H1 (cell line): Measurements from ENCODE around the gene LAMC1. TPM values are rescaled to one million over a fixed set of nuclear protein-coding genes. Genes with fewer than 3 reads are reported as not detected.

Experiments used
- CBX5 ChIP-seq: fragments of 300-800, 300-1000 bp; sonication (generic); IDR thresholded peaks from 2 replicates; pipeline ENCODE4 v1.7.1; 2016; ENCODE audit warnings: antibody characterized with exemption, low read length, low read depth
- CTBP2 ChIP-seq: IDR thresholded peaks from 2 replicates; pipeline ENCODE4 v1.7.0; 2011; ENCODE audit warnings: borderline replicate concordance, mild to moderate bottlenecking, moderate library complexity, mixed read lengths, low read length; ENCODE audit not compliant: insufficient read depth, insufficient read length
- KDM4A ChIP-seq: IDR thresholded peaks from one replicate; pipeline ENCODE4 v1.7.1; 2012; ENCODE audit warnings: low read depth, mild to moderate bottlenecking, moderate library complexity, low read length, inconsistent platforms; ENCODE audit not compliant: severe bottlenecking
- NANOG ChIP-seq: IDR thresholded peaks from 2 replicates; pipeline ENCODE4 v1.6.1; 2011; ENCODE audit warnings: low read length, low read depth, mild to moderate bottlenecking, inconsistent platforms; ENCODE audit not compliant: insufficient read depth, poor library complexity, severe bottlenecking
- TAF1 ChIP-seq: IDR thresholded peaks from 2 replicates; pipeline ENCODE4 v1.6.1; 2011; ENCODE audit warnings: mild to moderate bottlenecking, low read depth, low read length
- YY1 ChIP-seq: IDR thresholded peaks from 2 replicates; pipeline ENCODE4 v1.6.1; 2011; ENCODE audit warnings: low read depth, mild to moderate bottlenecking, low read length
- polyA plus RNA-seq, 7 experiments: library from polyadenylated mRNA; depleted of rRNA in 3 of 7; stranded (reverse) in 5 of 7; unstranded in 2 of 7; fragments of >200 nt in 5 of 7; fragments of 200-250 nt in 2 of 7; gene quantifications; 1 replicate in 5 of 7; 2 replicates in 1 of 7; 4 replicates in 1 of 7; pipeline versions ENCODE4 v1.2.1 to v1.2.3, GENCODE V29; 2011 to 2013; ENCODE audit warnings: missing spikeins in 2 of 7, mixed read lengths in 2 of 7
- total RNA-seq: library from RNA; stranded (reverse); fragmentation: NEBNext Ultra II Directional; extraction: Animal tissue kit (Norgen Biotek cat#: 25700); gene quantifications from 2 replicates; pipeline ENCODE4 v1.2.1, GENCODE V29; 2021
- TF ChIP-seq, protein P1 (sequence below): fragments of 300-600 bp; sonication (generic); IDR thresholded peaks from 2 replicates; pipeline ENCODE4 v1.7.1; 2012; ENCODE audit warnings: low read length, moderate library complexity, mild to moderate bottlenecking, inconsistent platforms; ENCODE audit not compliant: insufficient replicate concordance
- TF ChIP-seq, protein P2 (sequence below), 3 experiments: IDR thresholded peaks; 1 replicate in 2 of 3; 2 replicates in 1 of 3; pipeline versions ENCODE4 v1.5.1 to v1.6.1; 2011; ENCODE audit warnings: low read length in 3 of 3, mild to moderate bottlenecking in 3 of 3, inconsistent platforms in 2 of 3, low read depth in 1 of 3, moderate library complexity in 1 of 3; ENCODE audit not compliant: insufficient read depth in 1 of 3; ENCODE audit errors: control extremely low read depth in 1 of 3

The LAMC1 gene
- total and polyA plus RNA-seq, 2 of the 8 experiments (the other 6 are each of a cell fraction or from before 2014, with no cell fraction given), result 47.6 to 90.3 TPM

DNA sequence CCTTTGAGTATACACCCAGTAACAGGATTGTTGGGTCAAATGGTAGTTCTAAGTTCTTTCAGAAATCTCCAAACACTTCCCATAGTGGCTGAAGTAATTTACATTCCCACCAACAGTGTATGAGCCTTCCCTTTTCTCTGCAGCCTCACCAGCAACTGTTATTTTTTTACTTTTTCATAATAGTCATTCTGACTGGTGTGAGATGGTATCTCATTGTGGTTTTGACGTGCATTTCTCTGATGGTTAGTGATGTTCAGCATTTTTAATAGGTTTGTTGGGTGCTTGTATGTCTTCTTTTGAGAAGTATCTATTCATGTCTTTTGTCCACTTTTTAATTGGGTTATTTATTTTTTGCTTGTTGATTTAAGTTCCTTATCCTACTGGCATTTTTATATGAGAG is 26.4 kb upstream of the LAMC1 start (continued):
- TF ChIP-seq, protein P1, sequence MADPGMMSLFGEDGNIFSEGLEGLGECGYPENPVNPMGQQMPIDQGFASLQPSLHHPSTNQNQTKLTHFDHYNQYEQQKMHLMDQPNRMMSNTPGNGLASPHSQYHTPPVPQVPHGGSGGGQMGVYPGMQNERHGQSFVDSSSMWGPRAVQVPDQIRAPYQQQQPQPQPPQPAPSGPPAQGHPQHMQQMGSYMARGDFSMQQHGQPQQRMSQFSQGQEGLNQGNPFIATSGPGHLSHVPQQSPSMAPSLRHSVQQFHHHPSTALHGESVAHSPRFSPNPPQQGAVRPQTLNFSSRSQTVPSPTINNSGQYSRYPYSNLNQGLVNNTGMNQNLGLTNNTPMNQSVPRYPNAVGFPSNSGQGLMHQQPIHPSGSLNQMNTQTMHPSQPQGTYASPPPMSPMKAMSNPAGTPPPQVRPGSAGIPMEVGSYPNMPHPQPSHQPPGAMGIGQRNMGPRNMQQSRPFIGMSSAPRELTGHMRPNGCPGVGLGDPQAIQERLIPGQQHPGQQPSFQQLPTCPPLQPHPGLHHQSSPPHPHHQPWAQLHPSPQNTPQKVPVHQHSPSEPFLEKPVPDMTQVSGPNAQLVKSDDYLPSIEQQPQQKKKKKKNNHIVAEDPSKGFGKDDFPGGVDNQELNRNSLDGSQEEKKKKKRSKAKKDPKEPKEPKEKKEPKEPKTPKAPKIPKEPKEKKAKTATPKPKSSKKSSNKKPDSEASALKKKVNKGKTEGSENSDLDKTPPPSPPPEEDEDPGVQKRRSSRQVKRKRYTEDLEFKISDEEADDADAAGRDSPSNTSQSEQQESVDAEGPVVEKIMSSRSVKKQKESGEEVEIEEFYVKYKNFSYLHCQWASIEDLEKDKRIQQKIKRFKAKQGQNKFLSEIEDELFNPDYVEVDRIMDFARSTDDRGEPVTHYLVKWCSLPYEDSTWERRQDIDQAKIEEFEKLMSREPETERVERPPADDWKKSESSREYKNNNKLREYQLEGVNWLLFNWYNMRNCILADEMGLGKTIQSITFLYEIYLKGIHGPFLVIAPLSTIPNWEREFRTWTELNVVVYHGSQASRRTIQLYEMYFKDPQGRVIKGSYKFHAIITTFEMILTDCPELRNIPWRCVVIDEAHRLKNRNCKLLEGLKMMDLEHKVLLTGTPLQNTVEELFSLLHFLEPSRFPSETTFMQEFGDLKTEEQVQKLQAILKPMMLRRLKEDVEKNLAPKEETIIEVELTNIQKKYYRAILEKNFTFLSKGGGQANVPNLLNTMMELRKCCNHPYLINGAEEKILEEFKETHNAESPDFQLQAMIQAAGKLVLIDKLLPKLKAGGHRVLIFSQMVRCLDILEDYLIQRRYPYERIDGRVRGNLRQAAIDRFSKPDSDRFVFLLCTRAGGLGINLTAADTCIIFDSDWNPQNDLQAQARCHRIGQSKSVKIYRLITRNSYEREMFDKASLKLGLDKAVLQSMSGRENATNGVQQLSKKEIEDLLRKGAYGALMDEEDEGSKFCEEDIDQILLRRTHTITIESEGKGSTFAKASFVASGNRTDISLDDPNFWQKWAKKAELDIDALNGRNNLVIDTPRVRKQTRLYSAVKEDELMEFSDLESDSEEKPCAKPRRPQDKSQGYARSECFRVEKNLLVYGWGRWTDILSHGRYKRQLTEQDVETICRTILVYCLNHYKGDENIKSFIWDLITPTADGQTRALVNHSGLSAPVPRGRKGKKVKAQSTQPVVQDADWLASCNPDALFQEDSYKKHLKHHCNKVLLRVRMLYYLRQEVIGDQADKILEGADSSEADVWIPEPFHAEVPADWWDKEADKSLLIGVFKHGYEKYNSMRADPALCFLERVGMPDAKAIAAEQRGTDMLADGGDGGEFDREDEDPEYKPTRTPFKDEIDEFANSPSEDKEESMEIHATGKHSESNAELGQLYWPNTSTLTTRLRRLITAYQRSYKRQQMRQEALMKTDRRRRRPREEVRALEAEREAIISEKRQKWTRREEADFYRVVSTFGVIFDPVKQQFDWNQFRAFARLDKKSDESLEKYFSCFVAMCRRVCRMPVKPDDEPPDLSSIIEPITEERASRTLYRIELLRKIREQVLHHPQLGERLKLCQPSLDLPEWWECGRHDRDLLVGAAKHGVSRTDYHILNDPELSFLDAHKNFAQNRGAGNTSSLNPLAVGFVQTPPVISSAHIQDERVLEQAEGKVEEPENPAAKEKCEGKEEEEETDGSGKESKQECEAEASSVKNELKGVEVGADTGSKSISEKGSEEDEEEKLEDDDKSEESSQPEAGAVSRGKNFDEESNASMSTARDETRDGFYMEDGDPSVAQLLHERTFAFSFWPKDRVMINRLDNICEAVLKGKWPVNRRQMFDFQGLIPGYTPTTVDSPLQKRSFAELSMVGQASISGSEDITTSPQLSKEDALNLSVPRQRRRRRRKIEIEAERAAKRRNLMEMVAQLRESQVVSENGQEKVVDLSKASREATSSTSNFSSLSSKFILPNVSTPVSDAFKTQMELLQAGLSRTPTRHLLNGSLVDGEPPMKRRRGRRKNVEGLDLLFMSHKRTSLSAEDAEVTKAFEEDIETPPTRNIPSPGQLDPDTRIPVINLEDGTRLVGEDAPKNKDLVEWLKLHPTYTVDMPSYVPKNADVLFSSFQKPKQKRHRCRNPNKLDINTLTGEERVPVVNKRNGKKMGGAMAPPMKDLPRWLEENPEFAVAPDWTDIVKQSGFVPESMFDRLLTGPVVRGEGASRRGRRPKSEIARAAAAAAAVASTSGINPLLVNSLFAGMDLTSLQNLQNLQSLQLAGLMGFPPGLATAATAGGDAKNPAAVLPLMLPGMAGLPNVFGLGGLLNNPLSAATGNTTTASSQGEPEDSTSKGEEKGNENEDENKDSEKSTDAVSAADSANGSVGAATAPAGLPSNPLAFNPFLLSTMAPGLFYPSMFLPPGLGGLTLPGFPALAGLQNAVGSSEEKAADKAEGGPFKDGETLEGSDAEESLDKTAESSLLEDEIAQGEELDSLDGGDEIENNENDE, result no peak
- TF ChIP-seq KDM4A (no peak), YY1 (no peak), NANOG (no peak), CTBP2 (no peak), TAF1 (no peak), CBX5 (no peak)
- TF ChIP-seq, protein P2, sequence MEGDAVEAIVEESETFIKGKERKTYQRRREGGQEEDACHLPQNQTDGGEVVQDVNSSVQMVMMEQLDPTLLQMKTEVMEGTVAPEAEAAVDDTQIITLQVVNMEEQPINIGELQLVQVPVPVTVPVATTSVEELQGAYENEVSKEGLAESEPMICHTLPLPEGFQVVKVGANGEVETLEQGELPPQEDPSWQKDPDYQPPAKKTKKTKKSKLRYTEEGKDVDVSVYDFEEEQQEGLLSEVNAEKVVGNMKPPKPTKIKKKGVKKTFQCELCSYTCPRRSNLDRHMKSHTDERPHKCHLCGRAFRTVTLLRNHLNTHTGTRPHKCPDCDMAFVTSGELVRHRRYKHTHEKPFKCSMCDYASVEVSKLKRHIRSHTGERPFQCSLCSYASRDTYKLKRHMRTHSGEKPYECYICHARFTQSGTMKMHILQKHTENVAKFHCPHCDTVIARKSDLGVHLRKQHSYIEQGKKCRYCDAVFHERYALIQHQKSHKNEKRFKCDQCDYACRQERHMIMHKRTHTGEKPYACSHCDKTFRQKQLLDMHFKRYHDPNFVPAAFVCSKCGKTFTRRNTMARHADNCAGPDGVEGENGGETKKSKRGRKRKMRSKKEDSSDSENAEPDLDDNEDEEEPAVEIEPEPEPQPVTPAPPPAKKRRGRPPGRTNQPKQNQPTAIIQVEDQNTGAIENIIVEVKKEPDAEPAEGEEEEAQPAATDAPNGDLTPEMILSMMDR (IDR thresholded peaks at IDR 0.05; ENCODE audit: control extremely low read depth in 1 of 3, insufficient read depth in 1 of 3, low read depth in 1 of 3, low read length in 3 of 3), result no peak
